ENCODE results near the gene MCIDAS.

The MCIDAS gene

DNA sequence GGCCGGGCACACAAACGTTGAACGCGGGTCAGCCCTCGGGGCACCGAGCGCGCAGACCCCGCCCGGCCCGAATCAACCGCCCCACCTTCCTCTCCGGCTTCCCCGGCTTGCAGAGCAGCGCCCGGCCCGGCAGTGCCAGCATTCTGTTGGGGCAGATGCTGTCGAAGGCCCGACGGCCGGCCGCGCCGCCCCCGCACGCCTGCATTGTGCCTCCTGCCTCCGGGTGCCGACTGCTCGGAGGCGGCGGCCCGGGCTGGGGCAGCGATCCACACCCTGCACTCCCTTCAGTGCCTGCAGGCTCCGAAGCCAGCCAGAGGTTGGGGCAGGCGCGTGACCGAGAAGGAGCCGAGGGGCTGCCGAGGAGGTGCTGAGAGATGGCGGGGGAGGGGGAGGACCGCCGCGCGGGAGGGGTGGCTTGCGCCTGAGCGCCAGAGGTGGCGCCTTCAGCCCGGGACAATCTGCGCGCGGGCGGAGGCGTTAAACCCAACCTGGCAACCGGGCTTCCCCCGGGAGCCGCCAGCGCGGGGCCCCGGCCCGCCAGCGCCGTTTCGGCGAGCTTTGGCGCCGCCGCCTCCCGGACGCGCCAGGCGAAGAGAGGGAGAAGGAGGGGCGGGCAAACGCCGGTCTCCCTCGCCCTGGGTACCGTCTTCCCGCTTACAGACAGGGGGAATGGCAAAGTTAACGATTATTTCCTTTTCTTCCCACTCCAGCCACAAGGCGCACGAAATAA lies at the start of gene MCIDAS:
Gene MCIDAS, minus strand, starts transcription at position 382 of the 730 bp plus-strand sequence. Its CDS starts 177 bp downstream, at position 205.
- DNase-seq (ENCODE audit: low spot score) = peak; percentile 18

DNA sequence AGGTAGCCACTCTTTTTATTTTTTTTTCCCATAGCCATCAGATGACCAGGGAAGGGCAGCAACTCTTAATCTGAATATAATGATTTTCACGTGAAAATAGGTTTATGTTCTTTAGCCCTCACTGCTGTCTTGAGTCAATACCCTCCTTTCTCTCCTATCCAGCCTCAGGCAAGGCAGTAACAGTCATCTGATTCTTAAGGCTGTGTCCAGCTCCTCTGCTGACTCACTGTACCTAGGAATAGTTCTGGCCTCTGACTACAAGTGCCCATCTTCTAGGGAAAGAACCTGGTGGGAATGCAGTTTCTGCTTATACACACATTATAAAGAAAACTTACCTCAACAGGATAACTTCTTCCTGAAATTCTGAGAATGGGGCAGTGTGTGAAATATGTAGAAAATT lies 49.7 kb upstream of the MCIDAS start:
- no peak for DNase-seq (ENCODE audit: low spot score)

- DNase-seq (ENCODE audit: low spot score) = no peak
Observed at GRCh38 chr5:55258339-55258738, 31.2 kb upstream of the MCIDAS start.

GRCh38 chr5:55254802-55255201 lies 27.7 kb upstream of the MCIDAS start:
- DNase-seq (ENCODE audit: low spot score) = no peak

DNA sequence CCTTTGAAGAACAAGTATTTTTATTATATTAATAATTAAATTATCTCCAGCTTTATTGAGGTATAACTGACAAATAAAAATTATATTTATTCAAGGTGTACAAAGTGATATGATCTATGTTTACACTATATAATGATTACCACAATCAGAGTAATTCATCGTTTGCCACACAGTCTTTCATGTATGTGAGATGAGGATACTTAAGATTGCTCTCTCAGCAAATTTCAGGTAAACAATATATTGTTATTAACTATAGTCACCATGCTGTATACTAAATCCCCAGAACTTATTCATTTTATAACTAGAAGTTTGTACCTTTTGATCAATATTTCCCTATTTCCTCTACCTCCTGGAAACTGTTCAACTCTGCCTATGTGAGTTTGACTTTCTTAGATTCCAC lies 22.9 kb upstream of the MCIDAS start:
- DNase-seq (ENCODE audit: low spot score) = no peak

DNA sequence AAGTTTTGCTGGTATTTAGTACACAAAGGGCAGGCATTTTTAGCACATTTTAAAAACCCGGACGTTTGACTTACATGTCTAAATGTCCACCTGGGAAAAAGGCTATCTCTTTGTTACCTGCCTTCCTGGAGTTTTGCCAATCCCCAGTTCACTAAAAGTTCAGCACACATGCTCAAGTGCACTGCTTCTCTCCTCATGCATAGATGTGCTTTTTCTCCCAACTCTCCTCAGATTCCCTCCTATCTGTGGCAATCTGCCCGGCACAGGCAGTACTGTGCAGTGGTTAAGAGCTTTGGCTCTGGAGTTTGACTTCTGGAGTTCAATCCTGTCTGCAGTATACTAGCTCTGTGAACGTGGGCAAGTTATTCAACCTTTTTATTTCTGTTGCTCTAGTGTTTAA lies 14.6 kb upstream of the MCIDAS start:
- no peak for DNase-seq (ENCODE audit: low spot score)

DNA sequence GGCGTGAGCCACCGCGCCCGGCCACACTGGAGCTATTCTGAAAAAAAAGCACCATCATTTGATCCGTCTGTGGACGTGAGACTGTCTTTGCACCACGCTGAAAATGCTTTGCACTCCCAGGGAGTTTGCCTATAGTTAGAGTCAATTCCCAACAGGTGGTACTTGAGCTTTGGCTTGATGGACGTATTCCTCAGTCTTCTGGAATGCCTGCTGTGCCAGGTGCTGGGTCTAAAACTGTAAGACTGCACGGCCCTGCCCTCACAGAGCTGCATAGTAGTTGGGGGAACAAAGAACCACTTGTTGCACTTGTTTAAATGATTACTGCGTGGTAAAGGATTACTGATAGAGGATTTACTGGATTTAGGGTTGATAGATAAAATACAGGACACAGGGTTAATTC lies 9.7 kb upstream of the MCIDAS start:
- DNase-seq (ENCODE audit: low spot score) = no peak

- no peak for DNase-seq (ENCODE audit: low spot score)
Observed at GRCh38 chr5:55234121-55234700, 7.1 kb upstream of the MCIDAS start.

DNA sequence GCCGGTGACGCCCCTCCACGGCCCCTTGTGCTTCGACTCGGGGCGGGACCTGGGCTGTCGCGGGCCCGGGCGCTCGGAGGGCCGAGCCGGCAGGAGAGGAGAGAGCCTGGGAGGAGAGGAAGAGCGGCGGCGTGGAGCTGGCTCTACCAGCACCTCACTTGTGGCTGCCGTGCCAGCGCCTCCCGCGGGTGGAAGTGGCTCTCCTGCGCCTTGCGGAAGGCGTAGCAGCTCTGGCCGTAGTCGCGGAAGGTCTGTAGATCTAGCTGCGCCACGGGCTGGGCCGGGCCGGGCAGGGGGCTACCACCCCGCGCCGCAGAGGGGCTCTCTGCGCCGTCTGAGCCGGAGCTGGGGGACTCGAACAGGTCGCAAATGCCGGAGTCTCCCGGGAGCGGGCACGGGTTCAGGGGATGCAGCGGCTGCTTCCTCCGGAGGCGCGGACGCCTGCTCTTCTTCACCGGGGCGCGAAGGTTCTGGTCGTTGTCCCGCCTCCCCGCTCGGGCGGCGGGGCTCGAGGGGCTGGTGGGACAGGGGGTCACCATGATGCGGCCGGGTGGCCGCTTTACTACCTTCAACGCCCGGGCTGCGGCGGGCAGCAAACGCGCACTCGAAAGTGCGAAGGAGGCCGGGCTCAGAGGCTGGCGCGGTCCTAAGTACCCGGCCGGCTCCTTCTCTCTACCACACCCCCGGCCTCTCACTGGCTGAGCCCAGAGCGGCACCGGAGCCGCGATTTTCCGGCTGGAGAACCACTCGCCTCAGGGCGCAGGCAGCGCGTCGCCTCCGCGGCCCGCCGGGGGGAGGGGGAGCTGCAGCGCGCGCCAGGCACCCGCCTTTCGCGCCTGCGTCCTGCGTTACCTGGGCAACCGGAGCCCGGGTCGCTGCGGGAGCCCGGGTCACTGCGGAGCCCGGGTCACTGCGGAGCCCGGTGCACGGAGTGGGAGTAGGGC lies 6.1 kb upstream of the MCIDAS start, which contains the start of gene CCNO:
Gene CCNO, minus strand, starts transcription at position 624 of the 944 bp plus-strand sequence. Its CDS starts 85 bp downstream, at position 539.
- peak; percentile 37 for DNase-seq (ENCODE audit: low spot score)

DNA sequence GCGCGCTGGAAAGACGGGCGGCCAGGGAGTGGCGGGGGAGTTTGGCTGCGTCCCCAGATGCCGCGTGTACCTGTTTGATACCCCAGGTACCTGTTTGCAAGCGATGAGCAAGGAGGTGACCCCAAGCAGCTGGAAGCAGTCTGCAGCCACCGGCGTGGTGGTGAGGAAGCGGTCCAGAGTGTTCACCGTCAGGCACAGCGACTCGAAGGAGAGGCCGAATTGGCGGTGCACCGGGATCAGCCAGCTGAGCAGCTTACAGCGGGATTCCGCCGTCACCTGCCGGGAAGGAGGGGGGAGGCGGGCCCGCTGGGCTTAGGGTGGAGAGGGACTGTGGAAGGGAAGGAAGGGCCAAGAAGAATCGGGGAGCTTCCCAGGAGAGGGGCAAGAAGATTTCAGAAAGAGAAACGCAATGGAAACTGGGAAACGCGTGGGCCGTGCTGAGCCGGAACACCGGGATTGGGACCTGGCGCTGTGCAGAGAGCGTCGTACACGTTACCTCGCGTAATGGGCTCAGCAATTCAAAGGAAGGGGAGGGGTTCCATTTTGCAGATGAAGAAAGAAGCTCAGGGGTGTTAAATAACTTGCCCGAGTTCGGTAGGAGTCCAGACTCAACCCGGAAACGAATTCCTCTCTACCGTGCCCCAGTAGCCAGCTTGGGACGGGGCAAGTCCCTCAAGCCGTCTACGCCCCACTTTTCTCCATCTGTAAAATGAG lies 5.3 kb upstream of the MCIDAS start:
- no peak for DNase-seq (ENCODE audit: low spot score)

DNA sequence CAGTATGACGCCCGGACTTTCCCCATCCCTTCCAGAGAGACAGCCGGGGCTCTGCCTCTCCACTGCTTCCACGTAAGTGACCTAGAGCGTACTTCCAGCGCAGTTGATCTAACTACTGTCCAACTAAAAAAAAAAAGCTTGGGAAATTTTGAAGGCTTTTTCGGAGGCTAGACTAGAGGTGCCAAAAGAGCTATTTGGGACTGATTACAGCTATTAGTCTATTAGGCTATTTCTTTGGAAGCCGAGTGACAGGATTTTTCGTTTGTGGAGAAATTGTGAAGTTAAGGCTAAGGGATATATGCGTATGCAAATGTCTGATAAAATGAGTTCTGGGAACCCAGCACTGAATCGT lies 4.8 kb upstream of the MCIDAS start:
- no peak for DNase-seq (ENCODE audit: low spot score)

- DNase-seq (ENCODE audit: low spot score) = no peak
Observed at GRCh38 chr5:55231029-55231918, 4.2 kb upstream of the MCIDAS start.

DNA sequence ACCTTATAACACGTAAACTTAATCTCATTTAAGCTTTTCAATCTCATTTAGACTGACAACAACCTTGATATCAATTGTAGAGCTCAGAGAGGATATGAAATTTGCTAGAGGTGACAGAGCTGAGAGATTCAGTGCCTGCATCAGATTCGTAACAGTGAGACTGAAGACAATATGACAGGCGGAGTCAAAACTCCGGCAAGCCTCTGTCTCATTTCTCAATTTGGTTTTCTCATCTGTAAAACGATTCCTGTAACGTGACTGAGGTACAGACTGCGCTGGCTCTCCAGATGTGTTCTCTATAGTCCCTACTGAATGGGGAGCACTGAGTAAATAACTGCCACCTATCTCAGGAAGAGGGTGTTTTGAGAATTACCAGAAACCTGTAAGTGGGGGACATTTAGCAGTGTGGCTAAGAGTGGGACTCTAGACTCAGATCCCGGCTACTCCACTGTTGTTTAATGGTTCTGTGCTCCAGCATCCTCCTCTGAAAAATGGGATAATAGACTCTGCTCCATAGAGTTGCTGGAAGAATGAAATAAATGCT lies 3.0 kb upstream of the MCIDAS start:
- no peak for DNase-seq (ENCODE audit: low spot score)

GRCh38 chr5:55227664-55228430 lies 732 bp upstream of the MCIDAS start:
- DNase-seq (ENCODE audit: low spot score) = no peak

- no peak for DNase-seq (ENCODE audit: low spot score)
Observed at GRCh38 chr5:55226027-55226933, 835 bp downstream of the MCIDAS start.

- no peak for DNase-seq (ENCODE audit: low spot score)
Observed at GRCh38 chr5:55225346-55225745, 1.8 kb downstream of the MCIDAS start.

DNA sequence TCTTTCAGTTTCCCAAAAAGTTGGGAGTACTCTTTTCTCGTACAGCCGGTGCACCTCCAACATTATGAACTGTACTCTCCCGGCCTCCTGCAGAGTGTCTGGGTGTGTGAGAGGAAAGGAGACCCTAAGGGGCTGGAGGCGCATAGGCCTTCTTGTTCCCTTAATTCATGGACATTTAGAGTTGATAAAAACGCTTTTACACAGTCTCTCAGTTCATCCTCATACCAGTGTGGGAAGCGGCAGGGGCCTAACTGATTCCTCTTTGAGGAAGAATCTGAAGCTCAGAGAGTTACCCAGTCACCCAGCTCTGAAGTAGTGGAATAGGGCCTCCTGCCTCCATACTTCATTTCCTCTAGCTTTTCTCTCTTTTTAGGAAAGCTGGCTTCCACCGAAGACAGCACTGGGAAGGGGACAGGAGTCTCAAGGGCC lies 3.3 kb downstream of the MCIDAS start:
- no peak for DNase-seq (ENCODE audit: low spot score)

- DNase-seq (ENCODE audit: low spot score) = no peak
Observed at GRCh38 chr5:55222985-55223811, 3.9 kb downstream of the MCIDAS start.
